ENCODE results near the gene MCM6. TPM values are rescaled to one million over a fixed set of nuclear protein-coding genes. Genes with fewer than 3 reads are reported as not detected.
A peak's percentile ranks its signal among the peaks of the same experiment; 100 is the strongest.

MCM6 gene
- total RNA-seq (10 to 100 TPM; 31.5 to 34.4 TPM), total RNA-seq (33.1 to 598 (median 94.0) reads per million in 172 experiments)
- 16.8 TPM for polyA plus RNA-seq (2013, experiment 1 of 2)
- 20.1 TPM for polyA plus RNA-seq (2013, experiment 2 of 2)

DNA sequence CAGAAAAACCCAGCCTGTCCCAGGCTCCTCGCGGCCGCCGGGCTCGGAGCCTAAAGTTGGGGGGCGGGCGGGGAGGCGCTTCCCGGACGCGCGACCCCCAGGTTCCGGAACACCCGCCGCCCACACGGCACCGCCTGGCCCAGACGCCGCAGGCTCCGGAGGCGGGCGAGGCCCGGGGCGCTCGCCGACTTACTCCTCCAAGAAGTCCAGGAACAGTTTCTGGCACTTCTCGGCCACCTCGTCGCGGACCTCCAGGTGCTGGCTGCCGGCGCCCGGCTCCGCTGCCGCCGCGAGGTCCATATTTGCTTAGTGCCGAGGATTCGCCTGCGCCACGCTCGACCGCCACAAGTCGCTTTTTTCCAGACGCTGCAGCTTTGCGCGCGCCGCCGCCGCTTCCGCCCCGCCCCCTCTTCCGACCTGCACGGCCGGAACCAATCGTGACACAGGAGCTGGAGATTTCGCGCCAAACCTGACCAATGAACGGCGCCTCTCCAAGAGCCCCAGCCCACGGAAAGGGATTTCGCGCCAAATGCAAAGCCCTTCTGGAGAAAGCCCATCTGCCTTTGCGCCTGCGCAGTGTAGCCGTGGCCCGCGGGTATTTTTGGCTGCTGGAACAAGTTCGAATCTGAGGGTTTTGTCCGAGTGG lies at the start of gene MCM6:
MCM6 (minus strand) TSS at position 378 of the 646 bp plus-strand sequence; CDS start at position 300, 78 bp downstream.
- intact Hi-C loops (cut with DNase I, micrococcal nuclease) = loop anchor here (1.0 to 10.0 kb wide), 5 partner anchors 111 to 821 kb away; partner anchors contain the start of genes DARS1 (in 1 of the 2), R3HDM1 (in 1 of the 2), RAB3GAP1 (in 1 of the 2) and UBXN4 (in 1 of the 2)
- ATAC-seq (ENCODE audit: poor library complexity) (peak; percentile 89), DNase-seq (peak; percentile 94 to 100 (median 96))
- ChIA-PET POLR2A (interaction anchor here (0.7 to 2.3 kb wide), 17 partner anchors 9 to 958 kb away, joined by 3 to 11 read pairs (median 4); partner anchors contain the start of genes CCNT2, DARS1, R3HDM1 and UBXN4), CTCF (no interaction called here)
- Histone ChIP-seq H3K36me3 (ENCODE audit: insufficient read depth, low read length) (peaks cover 8% of the 10 kb centered on the region), H3K4me3 (ENCODE audit: low read length) (peak within 1 kb of the TSS; percentile 94), H3K27me3 (ENCODE audit: control insufficient read depth in 1 of 2, insufficient read depth in 2 of 2, low read length in 2 of 2) (no peaks in the 10 kb centered on the region), H3K27ac (ENCODE audit: low read depth in 1 of 2, low read length in 2 of 2) (peak within 1 kb of the TSS; percentile 76 to 83), H3K9me3 (ENCODE audit: control insufficient read depth in 1 of 2, insufficient read depth in 1 of 2, low read length in 2 of 2) (no peaks in the 10 kb centered on the region), H3K4me1 (ENCODE audit: insufficient read depth, low read length) (peaks cover 19% of the 10 kb centered on the region)
- peaks cover 33% of the 10 kb centered on the region for H3K36me3 Mint-ChIP-seq (ENCODE audit: low read depth)
- no peaks in the 10 kb centered on the region for H3K9me3 Mint-ChIP-seq
- TF ChIP-seq, protein P1, sequence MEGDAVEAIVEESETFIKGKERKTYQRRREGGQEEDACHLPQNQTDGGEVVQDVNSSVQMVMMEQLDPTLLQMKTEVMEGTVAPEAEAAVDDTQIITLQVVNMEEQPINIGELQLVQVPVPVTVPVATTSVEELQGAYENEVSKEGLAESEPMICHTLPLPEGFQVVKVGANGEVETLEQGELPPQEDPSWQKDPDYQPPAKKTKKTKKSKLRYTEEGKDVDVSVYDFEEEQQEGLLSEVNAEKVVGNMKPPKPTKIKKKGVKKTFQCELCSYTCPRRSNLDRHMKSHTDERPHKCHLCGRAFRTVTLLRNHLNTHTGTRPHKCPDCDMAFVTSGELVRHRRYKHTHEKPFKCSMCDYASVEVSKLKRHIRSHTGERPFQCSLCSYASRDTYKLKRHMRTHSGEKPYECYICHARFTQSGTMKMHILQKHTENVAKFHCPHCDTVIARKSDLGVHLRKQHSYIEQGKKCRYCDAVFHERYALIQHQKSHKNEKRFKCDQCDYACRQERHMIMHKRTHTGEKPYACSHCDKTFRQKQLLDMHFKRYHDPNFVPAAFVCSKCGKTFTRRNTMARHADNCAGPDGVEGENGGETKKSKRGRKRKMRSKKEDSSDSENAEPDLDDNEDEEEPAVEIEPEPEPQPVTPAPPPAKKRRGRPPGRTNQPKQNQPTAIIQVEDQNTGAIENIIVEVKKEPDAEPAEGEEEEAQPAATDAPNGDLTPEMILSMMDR (IDR thresholded peaks at IDR 0.05) = no peak
- no peaks in the 10 kb centered on the region for H3K27me3 Mint-ChIP-seq
- peak within 1 kb of the TSS; percentile 97 for H3K4me3 Mint-ChIP-seq
- H3K27ac Mint-ChIP-seq = peak within 1 kb of the TSS; percentile 99
- peaks cover 48% of the 10 kb centered on the region for H3K4me1 Mint-ChIP-seq (ENCODE audit: low read depth)

DNA sequence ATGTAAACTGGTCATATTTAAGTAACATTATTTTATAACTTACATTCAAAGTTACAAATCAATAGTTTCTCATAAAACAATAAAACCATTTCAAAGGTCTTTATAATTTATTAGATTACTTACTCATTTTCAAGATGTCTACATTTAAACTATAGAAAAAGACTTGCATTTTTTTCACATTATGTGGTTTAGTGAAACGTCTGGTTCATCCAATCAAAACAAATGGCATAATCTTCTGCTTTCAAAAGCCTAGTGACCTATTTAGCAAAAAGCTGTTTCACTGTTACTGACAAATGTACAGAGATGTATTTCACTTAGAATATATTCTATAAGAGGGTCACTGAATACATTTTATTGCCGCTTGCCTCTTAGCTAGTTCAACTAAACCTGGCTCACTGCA lies 49.3 kb upstream of the MCM6 start:
- Histone ChIP-seq H3K9me3 (ENCODE audit: control insufficient read depth in 1 of 2, insufficient read depth in 1 of 2, low read length in 2 of 2) (no peaks in the 10 kb centered on the region), H3K27me3 (ENCODE audit: control insufficient read depth in 1 of 2, insufficient read depth in 2 of 2, low read length in 2 of 2) (no peaks in the 10 kb centered on the region), H3K27ac (ENCODE audit: low read depth in 1 of 2, low read length in 2 of 2) (no peak overlapping the region), H3K4me3 (ENCODE audit: low read length) (no peak overlapping the region), H3K36me3 (ENCODE audit: insufficient read depth, low read length) (peaks cover 31% of the 10 kb centered on the region), H3K4me1 (ENCODE audit: insufficient read depth, low read length) (no peaks in the 10 kb centered on the region)
- intact Hi-C loops (cut with DNase I, micrococcal nuclease) = loop anchor here in 1 of 2 experiments (10.0 kb wide), 1 partner anchor 329 kb away; no protein-coding TSS in a partner anchor
- no peaks in the 10 kb centered on the region for H3K4me1 Mint-ChIP-seq (ENCODE audit: low read depth)
- DNase-seq = no peak
- ATAC-seq (ENCODE audit: poor library complexity) = no peak
- H3K27ac Mint-ChIP-seq = no peak overlapping the region
- H3K36me3 Mint-ChIP-seq (ENCODE audit: low read depth) = peaks cover 60% of the 10 kb centered on the region
- TF ChIP-seq, protein P1 (IDR thresholded peaks at IDR 0.05) = no peak
- CTCF ChIA-PET = no interaction called here
- H3K27me3 Mint-ChIP-seq = no peaks in the 10 kb centered on the region
- H3K4me3 Mint-ChIP-seq = no peak overlapping the region
- H3K9me3 Mint-ChIP-seq = no peaks in the 10 kb centered on the region
- POLR2A ChIA-PET = interaction anchor here (1.3 kb wide), 1 partner anchor 457 kb away, joined by 4 read pairs; no protein-coding TSS in a partner anchor

DNA sequence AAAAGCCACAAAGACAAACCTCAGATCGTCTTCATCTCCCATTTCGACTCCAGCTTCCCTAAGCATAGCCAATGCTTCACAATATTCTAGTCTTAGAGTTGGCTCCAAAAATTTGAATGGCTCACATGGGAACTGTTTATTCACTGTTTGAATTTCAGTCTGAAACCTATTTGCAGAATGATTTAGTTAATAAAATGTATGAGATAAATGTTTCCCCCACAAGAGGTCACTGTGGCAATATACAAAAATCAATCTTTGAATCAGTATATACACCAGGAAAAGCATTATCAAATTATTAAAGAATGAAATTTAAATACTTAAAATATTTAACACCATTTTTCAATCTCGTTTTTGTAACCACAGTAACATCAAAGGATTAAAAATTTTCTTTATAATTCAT lies 40.0 kb upstream of the MCM6 start:
- POLR2A ChIA-PET = interaction anchor here (1.2 kb wide), 1 partner anchor 468 kb away, joined by 4 read pairs; no protein-coding TSS in a partner anchor
- no peak overlapping the region for H3K4me3 ChIP-seq (ENCODE audit: low read length)
- Mint-ChIP-seq H3K9me3 (no peaks in the 10 kb centered on the region), H3K36me3 (ENCODE audit: low read depth) (peaks cover 22% of the 10 kb centered on the region), H3K4me1 (ENCODE audit: low read depth) (peaks cover 4% of the 10 kb centered on the region), H3K4me3 (no peak overlapping the region), H3K27me3 (no peaks in the 10 kb centered on the region), H3K27ac (peak overlapping the region; percentile 16)
- TF ChIP-seq, protein P1 (IDR thresholded peaks at IDR 0.05) = peak; percentile 76
- H3K27ac ChIP-seq (ENCODE audit: low read depth in 1 of 2, low read length in 2 of 2) = no peak overlapping the region
- peaks cover 5% of the 10 kb centered on the region for H3K36me3 ChIP-seq (ENCODE audit: insufficient read depth, low read length)
- H3K27me3 ChIP-seq (ENCODE audit: control insufficient read depth in 1 of 2, insufficient read depth in 2 of 2, low read length in 2 of 2) = no peaks in the 10 kb centered on the region
- CTCF ChIA-PET = interaction anchor here (1.4 kb wide), 1 partner anchor 468 kb away, joined by 6 read pairs; no protein-coding TSS in a partner anchor
- H3K9me3 ChIP-seq (ENCODE audit: control insufficient read depth in 1 of 2, insufficient read depth in 1 of 2, low read length in 2 of 2) = no peaks in the 10 kb centered on the region
- intact Hi-C loops (cut with DNase I, micrococcal nuclease) = loop anchor here (1.0 to 10.0 kb wide), 5 partner anchors 196 to 749 kb away; no protein-coding TSS in a partner anchor
- DNase-seq (peak in 4 of 14 experiments; percentile 32 to 77 (median 72)), ATAC-seq (ENCODE audit: poor library complexity) (peak; percentile 72)
- no peaks in the 10 kb centered on the region for H3K4me1 ChIP-seq (ENCODE audit: insufficient read depth, low read length)
